K562 (cell line): ENCODE results near the gene GPR183. TPM values are rescaled to one million over a fixed set of nuclear protein-coding genes. Genes with fewer than 3 reads are reported as not detected.

Experiments used
- ATAC-seq: fragments of 200-7000 bp; cut with Tn5 transposase; 3 replicates; pipeline ENCODE4 v1.9.1; 2020; ENCODE audit warnings: moderate library complexity
- BruUV-seq: library from RNA; stranded (reverse); fragments of 400-500 nt; replicated peaks from 2 replicates; lab custom pipeline; 2021; lab: Mats Ljungman, UMichigan
- CTCF ChIA-PET: fragments of 300-600 bp; formaldehyde crosslinking; extraction: SDS; loops from one replicate; lab custom pipeline; 2021; ENCODE audit warnings: low intra/inter-chr PET ratio; lab: Yijun Ruan, JAX
- POLR2A ChIA-PET: fragments of 300-600, 350-650 bp; sonication (Branson Sonifier 250); formaldehyde crosslinking; extraction: SDS; loops from one replicate; lab custom pipeline; 2021; ENCODE audit warnings: antibody characterized with exemption, inconsistent platforms; lab: Yijun Ruan, JAX
- DNase-seq, 4 experiments: peaks; one replicate each; pipeline versions ENCODE4 v3.0.0 to v3.0.0-alpha.2; 2011 to 2018; ENCODE audit warnings: low spot score in 3 of 4, mixed read lengths in 3 of 4; ENCODE audit errors: extremely low read depth in 1 of 4
- FAIRE-seq: peaks from 2 replicates; lab custom pipeline; 2011; peaks lifted over from hg19 to GRCh38; lab: Jason Lieb, UNC
- H2AFZ ChIP-seq: 2 replicates; pipeline ENCODE4 v1.6.0; 2011; ENCODE audit warnings: low read depth, low read length, control low read depth, inconsistent platforms
- H3K27ac ChIP-seq: fragments of 200-600 bp; 3 replicates; pipeline ENCODE4 v1.8.0; 2011; ENCODE audit warnings: low read depth, mild to moderate bottlenecking, control low read depth, inconsistent platforms, low read length, moderate library complexity, mixed read lengths; ENCODE audit errors: extremely low read depth
- H3K27me3 ChIP-seq, 2 experiments: fragments of 300-600 bp in 1 of 2; 2 replicates in 1 of 2; 3 replicates in 1 of 2; pipeline versions ENCODE4 v1.6.0 to v1.8.0; 2011; ENCODE audit warnings: inconsistent platforms in 2 of 2, low read length in 2 of 2, mild to moderate bottlenecking in 1 of 2, mixed read lengths in 1 of 2, moderate library complexity in 1 of 2; ENCODE audit not compliant: control insufficient read depth in 2 of 2, insufficient read depth in 2 of 2
- H3K36me3 ChIP-seq: fragments of 300-600 bp; 3 replicates; pipeline ENCODE4 v1.8.0; 2011; ENCODE audit warnings: mild to moderate bottlenecking, low read length, inconsistent platforms; ENCODE audit not compliant: control insufficient read depth, insufficient read depth
- H3K4me1 ChIP-seq, 2 experiments: fragments of 200-600 bp in 1 of 2; replicated peaks in 1 of 2; 2 replicates in 1 of 2; 3 replicates in 1 of 2; pipeline versions ENCODE4 v1.5.1 to v1.8.0; 2011; ENCODE audit warnings: inconsistent platforms in 2 of 2, low read length in 2 of 2, mild to moderate bottlenecking in 1 of 2, mixed read lengths in 1 of 2, moderate library complexity in 1 of 2; ENCODE audit not compliant: control insufficient read depth in 2 of 2, insufficient read depth in 2 of 2
- H3K4me2 ChIP-seq: 2 replicates; pipeline ENCODE4 v1.6.1; 2011; ENCODE audit warnings: low read length, control low read depth, inconsistent platforms, mixed read lengths; ENCODE audit not compliant: insufficient read depth
- H3K4me3 ChIP-seq: fragments of 200-600 bp; sonication (generic), shearing (Covaris generic); 2 replicates; pipeline ENCODE4 v1.5.1; 2016; ENCODE audit warnings: control low read depth, inconsistent platforms
- H3K79me2 ChIP-seq: fragments of 200-600 bp; 3 replicates; pipeline ENCODE4 v1.8.0; 2011; ENCODE audit warnings: low read length, inconsistent platforms; ENCODE audit not compliant: control insufficient read depth, insufficient read depth
- H3K9ac ChIP-seq, 2 experiments: 2 replicates each; pipeline versions ENCODE4 v1.6.0 to v1.6.1; 2011; ENCODE audit warnings: low read depth in 2 of 2, low read length in 2 of 2, control low read depth in 1 of 2, inconsistent platforms in 1 of 2, mild to moderate bottlenecking in 1 of 2, mixed read lengths in 1 of 2; ENCODE audit not compliant: insufficient read depth in 1 of 2
- H3K9me1 ChIP-seq: one replicate; pipeline ENCODE4 v1.6.0; 2011; ENCODE audit warnings: inconsistent platforms, mild to moderate bottlenecking, low read length, moderate library complexity; ENCODE audit not compliant: control insufficient read depth, insufficient read depth
- H3K9me3 ChIP-seq: replicated peaks from 2 replicates; pipeline ENCODE4 v1.5.1; 2011; ENCODE audit warnings: low read depth, low read length, inconsistent platforms; ENCODE audit not compliant: control insufficient read depth, insufficient read depth
- H4K20me1 ChIP-seq: replicated peaks from 2 replicates; pipeline ENCODE4 v1.6.1; 2011; ENCODE audit warnings: low read length, inconsistent platforms, mixed read lengths; ENCODE audit not compliant: control insufficient read depth, insufficient read depth
- CREM ChIP-seq: IDR thresholded peaks from 2 replicates; pipeline ENCODE4 v1.6.1; 2014; ENCODE audit warnings: antibody characterized with exemption, low read depth
- DACH1 ChIP-seq: fragments of 450-650 bp; IDR thresholded peaks from 2 replicates; pipeline ENCODE4 v1.6.1; 2018; ENCODE audit not compliant: partially characterized antibody
- DNMT1 ChIP-seq: fragments of 450-650 bp; IDR thresholded peaks from 2 replicates; pipeline ENCODE4 v1.6.1; 2016; ENCODE audit warnings: antibody characterized with exemption, mild to moderate bottlenecking
- EHMT2 ChIP-seq: fragments of 450-650 bp; IDR thresholded peaks from 2 replicates; pipeline ENCODE4 v1.6.1; 2018; ENCODE audit warnings: antibody characterized with exemption
- GMEB1 ChIP-seq: fragments of 250-450 bp; sonication (Bioruptor Pico); IDR thresholded peaks from 2 replicates; pipeline ENCODE4 v1.4.0; 2020; ENCODE audit warnings: mild to moderate bottlenecking
- GTF3C2 ChIP-seq: IDR thresholded peaks from 3 replicates; pipeline ENCODE4 v1.6.1; 2011; ENCODE audit warnings: borderline replicate concordance, mild to moderate bottlenecking, moderate library complexity; ENCODE audit not compliant: insufficient read length; ENCODE audit errors: extremely low read depth
- MCM5 ChIP-seq: fragments of 450-650 bp; IDR thresholded peaks from 2 replicates; pipeline ENCODE4 v1.6.1; 2016; ENCODE audit warnings: low read depth
- NCOA4 ChIP-seq: fragments of 450-650 bp; IDR thresholded peaks from 2 replicates; pipeline ENCODE4 v1.6.1; 2018; ENCODE audit warnings: mild to moderate bottlenecking; ENCODE audit not compliant: partially characterized antibody
- SMAD2 ChIP-seq: fragments of 150-350 bp; IDR thresholded peaks from 2 replicates; pipeline ENCODE4 v1.6.1; 2014; ENCODE audit warnings: low read depth, mild to moderate bottlenecking, low read length
- TARDBP ChIP-seq: fragments of 450-650 bp; IDR thresholded peaks from 2 replicates; pipeline ENCODE4 v1.6.1; 2016
- TEAD4 ChIP-seq, 2 experiments: sonication (generic) in 1 of 2; formaldehyde crosslinking in 1 of 2; IDR thresholded peaks; 2 replicates each; pipeline versions ENCODE4 v1.6.1 to v1.8.0; 2012 to 2022; ENCODE audit warnings: borderline replicate concordance in 1 of 2, inconsistent platforms in 1 of 2, low read length in 1 of 2, mild to moderate bottlenecking in 1 of 2, missing genetic modification reagents in 1 of 2
- THRB ChIP-seq: fragments of 450-650 bp; formaldehyde crosslinking; conservative IDR thresholded peaks from 2 replicates; pipeline ENCODE4 v1.4.0; 2022; ENCODE audit warnings: mild to moderate bottlenecking, missing genetic modification characterization
- ZNF24 ChIP-seq: fragments of 450-650 bp; IDR thresholded peaks from 2 replicates; pipeline ENCODE4 v1.6.1; 2016
- ZNF584 ChIP-seq: fragments of 200-800 bp; sonication (Bioruptor generic); IDR thresholded peaks from 2 replicates; pipeline ENCODE4 v1.6.1; 2016; ENCODE audit warnings: low read depth, mild to moderate bottlenecking, missing genetic modification characterization, missing compliant biosample characterization
- ZSCAN32 ChIP-seq: fragments of 450-650 bp; formaldehyde crosslinking; IDR thresholded peaks from 2 replicates; pipeline ENCODE4 v1.4.0; 2020; ENCODE audit warnings: mild to moderate bottlenecking, moderate library complexity
- ZZZ3 ChIP-seq: fragments of 450-650 bp; IDR thresholded peaks from 2 replicates; pipeline ENCODE4 v1.6.1; 2016; ENCODE audit warnings: antibody characterized with exemption, mild to moderate bottlenecking, moderate library complexity
- WGBS: fragments of 100-300 bp; shearing (Covaris generic); methylation state at CpG from one replicate; pipeline ENCODE4 v1.1.6; 2016; ENCODE audit warnings: low coverage, mixed read lengths; ENCODE audit not compliant: insufficient coverage; ENCODE audit errors: missing lambda C conversion rate; 5-methylcytosine and 5-hydroxymethylcytosine counted together
- in situ Hi-C: fragments of 300-500 bp; cut with MboI; formaldehyde crosslinking; loops from 4 replicates; pipeline ENCODE4 v1.15.0; 2018; ENCODE audit warnings: inconsistent platforms, mixed read lengths
- intact Hi-C: fragments of 100-400 bp; cut with micrococcal nuclease; formaldehyde crosslinking; loops from 2 replicates; pipeline ENCODE4 v1.14.2; 2022
- polyA plus RNA-seq, 8 experiments: library from polyadenylated mRNA; depleted of rRNA in 4 of 8; stranded (reverse) in 5 of 8; unstranded in 3 of 8; fragments of >200 nt; fragmentation: Nextera tagmentation in 2 of 8; fragmentation: Illumina TruSeq in 1 of 8; extraction: Ambion mirVana in 2 of 8; extraction: Trizol in 1 of 8; gene quantifications; 2 replicates each; pipeline versions ENCODE4 v1.2.1 to v1.2.3, GENCODE V29; 2011 to 2014; ENCODE audit warnings: inconsistent platforms in 1 of 8, missing spikeins in 1 of 8
- total RNA-seq, 7 experiments: library from RNA; depleted of rRNA in 6 of 7; stranded (reverse); fragments of >200 nt in 6 of 7; fragmentation: Illumina TruSeq in 2 of 7; extraction: Trizol in 2 of 7; gene quantifications; 2 replicates each; pipeline versions ENCODE4 v1.2.1 to v1.2.3, GENCODE V29; 2011 to 2021; ENCODE audit warnings: low replicate concordance in 1 of 7

GPR183 gene
- total and polyA plus RNA-seq, 9 of the 15 experiments (the other 6 are each of a cell fraction or from before 2014, with no cell fraction given) = 1.3 to 10.2 (median 3.7) TPM

GRCh38 chr13:99302637-99303505 is 4.3 kb downstream of the GPR183 start:
- H2AFZ ChIP-seq = no peak overlapping the region
- no peak overlapping the region for H3K4me3 ChIP-seq
- intact Hi-C loops = no loop called here
- DNase-seq = no peak
- no peaks in the 10 kb centered on the region for H3K27me3 ChIP-seq
- H3K36me3 ChIP-seq = peaks cover 14% of the 10 kb centered on the region; the same call in 1 of the 3 replicates
- H3K9me1 ChIP-seq = no peaks in the 10 kb centered on the region
- H3K4me1 ChIP-seq = peaks cover 3 to 11% of the 10 kb centered on the region in 2 experiments; a peak in 4 of 5 replicates
- POLR2A ChIA-PET = interaction anchor here (0.6 to 1.0 kb wide), 2 partner anchors 9 to 1215 kb away, joined by 3 to 5 read pairs; no protein-coding TSS in a partner anchor
- H3K9me3 ChIP-seq = no peaks in the 10 kb centered on the region
- 78% methylated on average over 4 of the region's 8 CpGs for WGBS
- no peak for FAIRE-seq
- no peaks in the 10 kb centered on the region for H4K20me1 ChIP-seq
- H3K27ac ChIP-seq = no peak overlapping the region
- no peak overlapping the region for H3K9ac ChIP-seq
- no peak for TF ChIP-seq ZNF584 (CRISPR knock-in tag)
- TF ChIP-seq ZNF24 = no peak
- no peak for TF ChIP-seq MCM5
- TF ChIP-seq DNMT1 = no peak
- no peak for TF ChIP-seq THRB (CRISPR knock-in tag)
- no peak for TF ChIP-seq TARDBP
- TF ChIP-seq GTF3C2 = no peak
- TF ChIP-seq GMEB1 (CRISPR knock-in tag) = no peak
- TF ChIP-seq ZSCAN32 (CRISPR knock-in tag) = no peak
- no peak for TF ChIP-seq TEAD4 (IDR thresholded peaks at IDR 0.05; ENCODE audit: low read length)
- no peak for TF ChIP-seq TEAD4 (CRISPR knock-in tag; IDR thresholded peaks at IDR 0.05; ENCODE audit: borderline replicate concordance)
- TF ChIP-seq DACH1 = no peak
- TF ChIP-seq ZZZ3 = no peak
- TF ChIP-seq CREM = no peak
- no peak for TF ChIP-seq SMAD2
- no peak for TF ChIP-seq EHMT2
- no peak for TF ChIP-seq NCOA4
- TF ChIP-seq, all 486 proteins: peak for 0
- CTCF ChIA-PET = no interaction called here
- in situ Hi-C loops = no loop called here
- Histone ChIP-seq H3K79me2 (peaks cover 33% of the 10 kb centered on the region), H3K4me2 (no peak overlapping the region)
- BruUV-seq = no TSS peak
- no peak for ATAC-seq
